Choroid plexus epithelial cell (primary cell): ENCODE results near the gene HSPB8.

Source experiments
- DNase-seq: peaks from one replicate; pipeline ENCODE4 v3.0.0-alpha.2; 2010; ENCODE audit warnings: low read depth
- H3K4me3 ChIP-seq: 2 replicates; pipeline ENCODE4 v1.5.1; 2011; ENCODE audit warnings: low read depth, mild to moderate bottlenecking, control low read depth, low read length, moderate library complexity
- CTCF ChIP-seq: conservative IDR thresholded peaks from 2 replicates; pipeline ENCODE4 v1.5.1; 2011; ENCODE audit warnings: low read depth, mild to moderate bottlenecking, control low read depth, inconsistent platforms, low read length, moderate library complexity

Gene HSPB8

GRCh38 chr12:119183942-119184695, 5.4 kb downstream of the HSPB8 start:
- TF ChIP-seq CTCF: no peak
- H3K4me3 ChIP-seq: no peak overlapping the region
- DNase-seq: no peak

- H3K4me3 ChIP-seq: no peak overlapping the region
- no peak for TF ChIP-seq CTCF
- DNase-seq: no peak
Observed at GRCh38 chr12:119195256-119195655, 16.5 kb downstream of the HSPB8 start.

- DNase-seq: no peak
- TF ChIP-seq CTCF: no peak
- H3K4me3 ChIP-seq: no peak overlapping the region
Observed at GRCh38 chr12:119198440-119198839, 19.7 kb downstream of the HSPB8 start.

- DNase-seq: no peak
- no peak for TF ChIP-seq CTCF
- no peak overlapping the region for H3K4me3 ChIP-seq
Observed at GRCh38 chr12:119200601-119201000, 21.9 kb downstream of the HSPB8 start.

- no peak for DNase-seq
- H3K4me3 ChIP-seq: no peak overlapping the region
- no peak for TF ChIP-seq CTCF
Observed at GRCh38 chr12:119201789-119202543, 23.2 kb downstream of the HSPB8 start.

- no peak for TF ChIP-seq CTCF
- DNase-seq: no peak
- H3K4me3 ChIP-seq: no peak overlapping the region
Observed at GRCh38 chr12:119202544-119202943, 23.8 kb downstream of the HSPB8 start.
